Osteocyte (in vitro differentiated cells): ENCODE measurements around the gene HIP1. TPM values are rescaled to one million over a fixed set of nuclear protein-coding genes. Genes with fewer than 3 reads are reported as not detected.
"Not testable (repeated sequence)": the region's sequence is repeated elsewhere in the genome, so short reads cannot be mapped to it uniquely, and the experiment has no call there.

ENCODE experiments used
- DNase-seq: peaks from one replicate; pipeline ENCODE4 v3.0.0; 2021; ENCODE audit warnings: mixed read lengths; ENCODE audit not compliant: unreplicated experiment; ENCODE audit errors: extremely low spot score
- H3K27ac Mint-ChIP-seq: one replicate; pipeline ENCODE4 v1.8.0; 2021; ENCODE audit warnings: mild to moderate bottlenecking, mixed read lengths; ENCODE audit not compliant: unreplicated experiment
- H3K27me3 Mint-ChIP-seq: one replicate; pipeline ENCODE4 v1.8.0; 2021; ENCODE audit warnings: mixed read lengths; ENCODE audit not compliant: unreplicated experiment
- H3K36me3 Mint-ChIP-seq: one replicate; pipeline ENCODE4 v1.8.0; 2021; ENCODE audit warnings: mixed read lengths; ENCODE audit not compliant: unreplicated experiment
- H3K4me1 Mint-ChIP-seq: one replicate; pipeline ENCODE4 v1.8.0; 2021; ENCODE audit warnings: mixed read lengths; ENCODE audit not compliant: unreplicated experiment
- H3K4me3 Mint-ChIP-seq: one replicate; pipeline ENCODE4 v1.8.0; 2021; ENCODE audit warnings: mild to moderate bottlenecking, moderate library complexity, mixed read lengths; ENCODE audit not compliant: unreplicated experiment
- H3K9me3 Mint-ChIP-seq: one replicate; pipeline ENCODE4 v1.8.0; 2021; ENCODE audit warnings: mixed read lengths; ENCODE audit not compliant: unreplicated experiment
- total RNA-seq: library from RNA; stranded (reverse); gene quantifications from 2 replicates; pipeline ENCODE4 v1.2.1, GENCODE V29; 2021
- TF ChIP-seq, protein P1 (sequence below): fragments of 200-600 bp; sonication (generic); IDR thresholded peaks from 2 replicates; pipeline ENCODE4 v1.5.0; 2021; ENCODE audit warnings: antibody characterized with exemption, mild to moderate bottlenecking, moderate library complexity

HIP1 gene
- total RNA-seq, 1 donor from 2014 or later, result 55.3 TPM

DNA sequence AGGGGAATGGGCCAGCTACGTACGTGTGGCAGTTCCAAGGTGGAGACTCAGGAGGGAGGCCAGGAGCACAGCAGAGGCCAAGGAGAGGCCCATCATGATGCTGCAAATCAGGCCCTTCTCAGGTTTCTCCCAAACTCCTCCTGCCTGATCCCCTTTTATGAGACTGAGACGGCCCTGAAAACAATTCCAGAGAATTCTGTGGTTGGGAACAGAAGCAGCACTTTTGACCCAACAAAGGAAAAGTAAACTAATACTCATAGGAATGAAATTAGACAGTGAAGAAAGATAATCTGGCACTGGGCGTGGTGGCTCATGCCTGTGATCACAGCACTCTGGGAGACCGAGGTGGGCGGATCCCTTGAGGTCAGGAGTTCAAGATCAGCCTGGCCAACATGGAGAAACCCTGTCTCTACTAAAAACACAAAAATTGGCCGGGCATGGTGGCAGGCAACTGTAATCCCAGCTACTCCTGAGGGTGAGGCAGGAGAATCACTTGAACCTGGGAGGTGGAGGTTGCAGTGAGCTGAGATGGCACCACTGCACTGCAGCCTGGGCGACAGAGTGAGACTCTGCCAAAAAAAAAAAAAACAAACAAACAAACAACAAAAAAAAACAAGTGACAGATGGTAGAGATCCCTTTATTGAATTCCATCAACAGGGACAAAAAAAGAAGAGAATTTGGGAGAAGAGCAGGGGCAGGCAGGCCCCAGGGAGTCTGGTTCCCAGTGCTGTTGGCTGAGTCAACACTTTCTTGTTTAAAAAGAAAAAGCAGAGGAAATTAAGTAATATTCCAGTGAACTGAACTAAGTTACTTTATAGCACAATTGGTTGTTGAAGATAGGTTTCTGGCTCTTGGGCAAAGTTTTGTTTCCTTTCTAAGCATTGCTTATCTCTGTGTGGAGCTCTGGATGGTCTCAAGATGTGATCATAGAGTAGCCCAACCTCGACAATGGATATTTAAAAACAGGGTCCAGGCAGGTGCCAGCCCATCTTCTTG, 33.6 kb upstream of the HIP1 start, which contains the start of gene CCL26:
Gene CCL26 (minus strand): TSS at position 131 of the 997 bp plus-strand sequence. CDS start 35 bp downstream, at position 96.
- no peaks in the 10 kb centered on the region for H3K9me3 Mint-ChIP-seq
- DNase-seq, result no peak
- H3K4me1 Mint-ChIP-seq, result peaks cover 16% of the 10 kb centered on the region
- peak within 1 kb of the TSS; percentile 61 for H3K27ac Mint-ChIP-seq
- no peaks in the 10 kb centered on the region for H3K27me3 Mint-ChIP-seq
- H3K4me3 Mint-ChIP-seq, result no peak within 1 kb of the TSS
- no peaks in the 10 kb centered on the region for H3K36me3 Mint-ChIP-seq
- TF ChIP-seq, protein P1, sequence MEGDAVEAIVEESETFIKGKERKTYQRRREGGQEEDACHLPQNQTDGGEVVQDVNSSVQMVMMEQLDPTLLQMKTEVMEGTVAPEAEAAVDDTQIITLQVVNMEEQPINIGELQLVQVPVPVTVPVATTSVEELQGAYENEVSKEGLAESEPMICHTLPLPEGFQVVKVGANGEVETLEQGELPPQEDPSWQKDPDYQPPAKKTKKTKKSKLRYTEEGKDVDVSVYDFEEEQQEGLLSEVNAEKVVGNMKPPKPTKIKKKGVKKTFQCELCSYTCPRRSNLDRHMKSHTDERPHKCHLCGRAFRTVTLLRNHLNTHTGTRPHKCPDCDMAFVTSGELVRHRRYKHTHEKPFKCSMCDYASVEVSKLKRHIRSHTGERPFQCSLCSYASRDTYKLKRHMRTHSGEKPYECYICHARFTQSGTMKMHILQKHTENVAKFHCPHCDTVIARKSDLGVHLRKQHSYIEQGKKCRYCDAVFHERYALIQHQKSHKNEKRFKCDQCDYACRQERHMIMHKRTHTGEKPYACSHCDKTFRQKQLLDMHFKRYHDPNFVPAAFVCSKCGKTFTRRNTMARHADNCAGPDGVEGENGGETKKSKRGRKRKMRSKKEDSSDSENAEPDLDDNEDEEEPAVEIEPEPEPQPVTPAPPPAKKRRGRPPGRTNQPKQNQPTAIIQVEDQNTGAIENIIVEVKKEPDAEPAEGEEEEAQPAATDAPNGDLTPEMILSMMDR, result no peak

DNA sequence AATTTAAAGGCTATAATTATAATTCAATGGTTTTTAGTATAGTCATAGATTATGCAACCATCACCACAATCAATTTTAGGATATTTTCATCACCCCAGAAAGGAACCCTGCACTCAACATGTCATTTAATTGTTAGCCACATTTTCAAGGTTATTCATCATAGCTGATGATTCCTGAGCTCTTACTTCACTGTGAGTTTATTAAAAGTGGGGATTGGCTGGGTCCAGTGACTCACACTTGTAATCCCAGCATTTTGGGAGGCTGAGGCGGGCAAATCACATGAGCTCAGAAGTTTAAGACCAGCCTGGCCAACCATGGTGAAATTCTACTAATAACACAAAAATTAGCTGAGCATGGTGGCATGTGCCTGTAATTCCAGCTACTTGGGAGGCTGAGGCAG, 32.5 kb upstream of the HIP1 start:
- no peaks in the 10 kb centered on the region for H3K27me3 Mint-ChIP-seq
- H3K4me1 Mint-ChIP-seq, result peaks cover 16% of the 10 kb centered on the region
- DNase-seq, result no peak
- no peak overlapping the region for H3K4me3 Mint-ChIP-seq
- no peaks in the 10 kb centered on the region for H3K9me3 Mint-ChIP-seq
- no peaks in the 10 kb centered on the region for H3K36me3 Mint-ChIP-seq
- H3K27ac Mint-ChIP-seq, result no peak overlapping the region
- TF ChIP-seq, protein P1, result no peak

DNA sequence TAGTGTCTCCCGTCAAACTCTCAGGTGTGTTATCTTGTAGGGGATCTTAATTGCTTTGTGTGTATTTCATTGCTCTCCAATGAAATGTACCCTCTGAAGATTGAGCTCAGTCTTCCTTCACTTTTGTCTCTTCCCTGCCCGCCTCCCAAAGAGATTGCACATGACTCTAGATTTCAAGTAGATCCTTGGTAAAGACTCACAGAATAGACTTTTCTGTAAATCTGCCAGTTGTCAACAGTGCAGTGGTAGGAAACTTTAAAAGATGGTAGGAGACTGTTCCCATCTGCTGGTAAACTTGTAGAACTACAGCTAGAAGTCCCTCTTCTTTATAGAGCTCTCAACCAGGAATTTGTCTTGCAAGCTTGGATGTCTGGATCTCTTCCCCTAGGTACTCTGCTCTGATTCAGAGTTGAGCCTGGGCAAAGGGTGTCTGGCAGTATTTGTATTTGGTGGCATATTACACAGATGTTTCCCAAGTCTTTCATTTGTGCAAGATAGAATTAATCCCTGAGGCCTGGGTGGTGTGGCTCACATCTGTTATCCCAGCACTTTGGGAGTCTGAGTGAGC, 23.7 kb upstream of the HIP1 start:
- DNase-seq, result no peak
- Mint-ChIP-seq H3K4me1 (peaks cover 2% of the 10 kb centered on the region), H3K27me3 (no peaks in the 10 kb centered on the region), H3K4me3 (no peak overlapping the region), H3K36me3 (no peaks in the 10 kb centered on the region), H3K9me3 (no peaks in the 10 kb centered on the region), H3K27ac (no peak overlapping the region)
- TF ChIP-seq, protein P1, result peak; percentile 79

DNA sequence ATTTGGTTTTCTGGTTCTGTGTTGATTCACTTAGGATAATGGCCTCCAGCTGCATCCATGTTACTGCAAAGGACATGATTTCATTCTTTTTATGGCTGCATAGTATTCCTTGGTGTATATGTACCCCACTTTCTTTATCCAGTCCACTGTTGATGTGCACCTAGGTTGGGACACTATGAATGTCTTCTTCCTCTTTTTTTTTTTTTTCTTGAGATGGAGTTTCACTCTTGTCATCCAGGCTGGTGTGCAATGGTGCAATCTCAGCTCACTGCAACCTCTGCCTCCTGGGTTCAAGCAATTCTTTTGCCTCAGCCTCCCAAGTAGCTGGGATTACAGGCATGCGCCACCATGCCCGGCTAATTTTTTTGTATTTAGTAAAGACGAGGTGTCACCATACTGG, 23.1 kb upstream of the HIP1 start:
- H3K4me1 Mint-ChIP-seq, H3K27me3 Mint-ChIP-seq, DNase-seq, H3K4me3 Mint-ChIP-seq, H3K27ac Mint-ChIP-seq, H3K9me3 Mint-ChIP-seq, H3K36me3 Mint-ChIP-seq: not testable (repeated sequence)

DNA sequence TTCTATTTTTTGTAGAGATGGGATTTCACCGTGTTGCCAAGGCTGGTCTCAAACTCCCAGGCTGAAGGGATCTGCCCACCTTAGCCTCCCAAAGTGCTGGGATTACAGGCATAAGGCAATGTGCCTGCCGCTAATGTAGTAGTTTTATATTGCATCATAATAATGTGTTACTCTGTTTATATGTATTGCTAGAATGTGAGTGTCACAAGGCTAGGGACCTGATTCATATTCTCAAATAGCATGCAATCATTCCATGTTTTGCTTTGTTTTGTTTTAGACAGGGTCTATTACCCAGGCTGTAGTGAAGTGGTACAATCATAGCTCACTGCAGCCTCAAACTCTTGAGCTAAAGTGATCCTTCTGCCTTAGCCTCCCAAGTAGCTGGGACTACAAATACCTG, 19.8 kb upstream of the HIP1 start:
- no peaks in the 10 kb centered on the region for H3K9me3 Mint-ChIP-seq
- no peak for DNase-seq
- H3K4me1 Mint-ChIP-seq, result peaks cover 6% of the 10 kb centered on the region

More for the DNA sequence above, 19.8 kb upstream of the HIP1 start:
- Mint-ChIP-seq H3K27ac (no peak overlapping the region), H3K4me3 (no peak overlapping the region), H3K36me3 (no peaks in the 10 kb centered on the region), H3K27me3 (no peaks in the 10 kb centered on the region)
- TF ChIP-seq, protein P1, result no peak
